ENCODE results near the gene PKIG. TPM values are rescaled to one million over a fixed set of nuclear protein-coding genes. Genes with fewer than 3 reads are reported as not detected.

The PKIG gene
- total and polyA plus RNA-seq, 7 donors: 43.9 to 511 (median 348) TPM

DNA sequence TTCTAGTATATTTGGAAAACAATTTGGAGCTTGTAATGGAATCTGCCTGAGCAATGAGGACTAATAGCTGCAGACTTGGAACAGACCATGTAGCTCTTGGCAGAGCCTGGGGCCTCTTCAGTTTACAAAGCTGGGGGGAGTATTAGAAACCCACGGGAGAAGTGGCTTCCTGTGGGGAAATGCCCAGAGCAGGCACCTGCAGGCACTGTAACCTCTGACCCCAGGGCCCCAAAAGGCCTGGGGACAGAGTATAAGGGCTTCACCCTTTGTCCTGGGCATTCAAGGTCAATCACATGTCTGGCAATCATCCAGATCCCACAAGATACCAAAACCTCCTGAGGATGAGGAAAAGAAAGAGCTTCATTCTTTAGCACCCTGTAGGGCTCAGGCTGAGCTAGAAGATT lies 19.4 kb downstream of the PKIG start:
- no peaks in the 10 kb centered on the region for H3K36me3 ChIP-seq
- H3K9me3 ChIP-seq: no peaks in the 10 kb centered on the region
- peak overlapping the region; percentile 84 to 95 (median 92) for H3K27ac ChIP-seq
- intact Hi-C loops (cut with DNase I): no loop called here
- no peaks in the 10 kb centered on the region for H3K27me3 ChIP-seq
- peaks cover 0 to 75% (median 65%) of the 10 kb centered on the region in 4 donors for H3K4me1 ChIP-seq
- WGBS, 2 donors: 2 to 7% methylated on average over 1 of the region's 1 CpG
- TF ChIP-seq POLR2A (IDR thresholded peaks at IDR 0.05) (no peak), POLR2AphosphoS5 (IDR thresholded peaks at IDR 0.05) (peak; percentile 32 to 61 (median 48)), CTCF (IDR thresholded peaks at IDR 0.05) (no peak), EP300 (IDR thresholded peaks at IDR 0.05) (peak in 1 of 4 donors; percentile 9)
- peak; percentile 92 for DNase-seq
- no peak overlapping the region for H3K4me3 ChIP-seq

DNA sequence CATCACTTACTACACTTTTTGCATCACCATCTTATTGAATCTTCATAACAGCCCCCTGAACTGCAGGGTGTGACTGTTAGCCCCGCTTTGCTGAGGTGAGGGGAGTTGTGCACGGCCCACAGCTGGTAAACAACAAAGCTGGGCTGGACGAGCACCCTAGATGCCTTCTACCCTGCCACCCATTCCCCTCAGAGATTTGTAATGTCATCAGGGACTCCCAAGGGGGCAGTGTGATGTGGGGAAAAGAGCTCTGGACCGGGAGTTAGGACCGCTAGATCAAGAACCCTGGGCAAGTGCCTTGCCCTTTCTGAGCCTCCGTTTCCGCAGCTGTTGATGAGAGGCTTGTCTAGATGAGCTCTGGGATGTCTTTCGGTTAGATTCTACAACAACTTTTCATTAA lies 20.9 kb downstream of the PKIG start:
- TF ChIP-seq POLR2A (IDR thresholded peaks at IDR 0.05) (no peak), CTCF (IDR thresholded peaks at IDR 0.05) (no peak)
- peak; percentile 28 for DNase-seq
- H3K27ac ChIP-seq: peak overlapping the region; percentile 84 to 95 (median 92)

GRCh38 chr20:44606725-44607441 lies 24.5 kb downstream of the PKIG start:
- Histone ChIP-seq H3K4me1 (peaks cover 0 to 50% (median 39%) of the 10 kb centered on the region in 4 donors), H3K27ac (peak overlapping the region in 2 of 4 donors; percentile 18 to 30), H3K9me3 (no peaks in the 10 kb centered on the region), H3K27me3 (no peaks in the 10 kb centered on the region), H3K36me3 (no peaks in the 10 kb centered on the region), H3K4me3 (no peak overlapping the region)
- intact Hi-C loops (cut with DNase I): loop anchor here (5.0 kb wide), 1 partner anchor 35 kb away; no protein-coding TSS in a partner anchor
- 79 to 88% methylated on average over 5 of the region's 5 CpGs for WGBS, 2 donors
- no peak for TF ChIP-seq POLR2AphosphoS5 (IDR thresholded peaks at IDR 0.05)
- no peak for TF ChIP-seq EP300 (IDR thresholded peaks at IDR 0.05)
- TF ChIP-seq CTCF (IDR thresholded peaks at IDR 0.05): no peak
- no peak for DNase-seq

More for the DNA sequence above, 20.9 kb downstream of the PKIG start:
- Histone ChIP-seq H3K27me3 (no peaks in the 10 kb centered on the region), H3K4me1 (peaks cover 0 to 62% (median 52%) of the 10 kb centered on the region in 4 donors), H3K36me3 (no peaks in the 10 kb centered on the region), H3K4me3 (no peak overlapping the region), H3K9me3 (no peaks in the 10 kb centered on the region)
- intact Hi-C loops (cut with DNase I): no loop called here
- WGBS, 2 donors: 92 to 94% methylated on average over 8 of the region's 8 CpGs

- no peak for DNase-seq
- intact Hi-C loops (cut with DNase I): loop anchor here (5.0 kb wide), 1 partner anchor 37 kb away; no protein-coding TSS in a partner anchor
- TF ChIP-seq EP300 (IDR thresholded peaks at IDR 0.05): no peak
- no peak for TF ChIP-seq POLR2A (IDR thresholded peaks at IDR 0.05)
- TF ChIP-seq CTCF (IDR thresholded peaks at IDR 0.05): no peak
- no peak for TF ChIP-seq POLR2AphosphoS5 (IDR thresholded peaks at IDR 0.05)
- H3K27ac ChIP-seq: peak overlapping the region; percentile 83 to 95 (median 90)
- WGBS, 2 donors: 74 to 79% methylated on average over 9 of the region's 9 CpGs
- no peaks in the 10 kb centered on the region for H3K9me3 ChIP-seq
- peak overlapping the region in 3 of 4 donors; percentile 9 to 38 (median 38) for H3K4me3 ChIP-seq
- no peaks in the 10 kb centered on the region for H3K36me3 ChIP-seq
- H3K4me1 ChIP-seq: peaks cover 0 to 42% (median 37%) of the 10 kb centered on the region in 4 donors
- no peaks in the 10 kb centered on the region for H3K27me3 ChIP-seq
Observed at GRCh38 chr20:44609006-44609515, 26.7 kb downstream of the PKIG start.

All from sigmoid colon (tissue), 7 donors.